ENCODE measurements around the gene RPUSD2.
"Not testable (repeated sequence)": the region's sequence is repeated elsewhere in the genome, so short reads cannot be mapped to it uniquely, and the experiment has no call there.

Gene RPUSD2

GRCh38 chr15:40565333-40566238 lies 3.5 kb upstream of the RPUSD2 start:
- Histone ChIP-seq H3K4me1 (ENCODE audit: control insufficient read depth, insufficient read depth, low read length, poor library complexity, severe bottlenecking) (peaks cover 12% of the 10 kb centered on the region), H3K36me3 (ENCODE audit: control insufficient read depth, insufficient read depth, low read length) (no peaks in the 10 kb centered on the region), H3K27ac (ENCODE audit: insufficient read depth, low read length, poor library complexity, severe bottlenecking) (peak overlapping the region; percentile 88), H3K4me3 (ENCODE audit: insufficient read depth, low read depth, low read length, poor library complexity, severe bottlenecking) (peak overlapping the region; percentile 76), H3K9me3 (ENCODE audit: control insufficient read depth, low read length) (no peaks in the 10 kb centered on the region), H3K27me3 (replicated peaks; ENCODE audit: control insufficient read depth, insufficient read depth, low read length, poor library complexity, severe bottlenecking) (no peaks in the 10 kb centered on the region)
- DNase-seq, result no peak

- peaks cover 7% of the 10 kb centered on the region for H3K36me3 ChIP-seq (ENCODE audit: control insufficient read depth, insufficient read depth, low read length)
- H3K4me1 ChIP-seq (ENCODE audit: control insufficient read depth, insufficient read depth, low read length, poor library complexity, severe bottlenecking), result peaks cover 12% of the 10 kb centered on the region
- no peaks in the 10 kb centered on the region for H3K9me3 ChIP-seq (ENCODE audit: control insufficient read depth, low read length)
- no peak for DNase-seq
- H3K27me3 ChIP-seq (replicated peaks; ENCODE audit: control insufficient read depth, insufficient read depth, low read length, poor library complexity, severe bottlenecking), result no peaks in the 10 kb centered on the region
- H3K27ac ChIP-seq (ENCODE audit: insufficient read depth, low read length, poor library complexity, severe bottlenecking), result no peak overlapping the region
- H3K4me3 ChIP-seq (ENCODE audit: insufficient read depth, low read depth, low read length, poor library complexity, severe bottlenecking), result no peak overlapping the region
Observed at GRCh38 chr15:40567111-40567510, 2.0 kb upstream of the RPUSD2 start.

- no peak overlapping the region for H3K27ac ChIP-seq (ENCODE audit: insufficient read depth, low read length, poor library complexity, severe bottlenecking)
- H3K4me3 ChIP-seq (ENCODE audit: insufficient read depth, low read depth, low read length, poor library complexity, severe bottlenecking), result no peak overlapping the region
- no peak for DNase-seq
- H3K36me3 ChIP-seq (ENCODE audit: control insufficient read depth, insufficient read depth, low read length), result peaks cover 23% of the 10 kb centered on the region
- peaks cover 4% of the 10 kb centered on the region for H3K4me1 ChIP-seq (ENCODE audit: control insufficient read depth, insufficient read depth, low read length, poor library complexity, severe bottlenecking)
- H3K27me3 ChIP-seq (replicated peaks; ENCODE audit: control insufficient read depth, insufficient read depth, low read length, poor library complexity, severe bottlenecking), result no peaks in the 10 kb centered on the region
- no peaks in the 10 kb centered on the region for H3K9me3 ChIP-seq (ENCODE audit: control insufficient read depth, low read length)
Observed at GRCh38 chr15:40575113-40575512, 6.0 kb downstream of the RPUSD2 start.

GRCh38 chr15:40576914-40577313 lies 7.8 kb downstream of the RPUSD2 start:
- H3K27ac ChIP-seq (ENCODE audit: insufficient read depth, low read length, poor library complexity, severe bottlenecking); H3K9me3 ChIP-seq (ENCODE audit: control insufficient read depth, low read length); H3K4me1 ChIP-seq (ENCODE audit: control insufficient read depth, insufficient read depth, low read length, poor library complexity, severe bottlenecking); H3K27me3 ChIP-seq (replicated peaks; ENCODE audit: control insufficient read depth, insufficient read depth, low read length, poor library complexity, severe bottlenecking); H3K4me3 ChIP-seq (ENCODE audit: insufficient read depth, low read depth, low read length, poor library complexity, severe bottlenecking); DNase-seq: not testable (repeated sequence)
- H3K36me3 ChIP-seq (ENCODE audit: control insufficient read depth, insufficient read depth, low read length), result peaks cover 17% of the 10 kb centered on the region

GRCh38 chr15:40578892-40579291 lies 9.8 kb downstream of the RPUSD2 start:
- no peak overlapping the region for H3K4me3 ChIP-seq (ENCODE audit: insufficient read depth, low read depth, low read length, poor library complexity, severe bottlenecking)
- no peak for DNase-seq
- no peaks in the 10 kb centered on the region for H3K9me3 ChIP-seq (ENCODE audit: control insufficient read depth, low read length)
- H3K36me3 ChIP-seq (ENCODE audit: control insufficient read depth, insufficient read depth, low read length), result peaks cover 8% of the 10 kb centered on the region
- H3K27ac ChIP-seq (ENCODE audit: insufficient read depth, low read length, poor library complexity, severe bottlenecking), result no peak overlapping the region
- no peaks in the 10 kb centered on the region for H3K27me3 ChIP-seq (replicated peaks; ENCODE audit: control insufficient read depth, insufficient read depth, low read length, poor library complexity, severe bottlenecking)
- no peaks in the 10 kb centered on the region for H3K4me1 ChIP-seq (ENCODE audit: control insufficient read depth, insufficient read depth, low read length, poor library complexity, severe bottlenecking)

- not testable (repeated sequence) for H3K27ac ChIP-seq (ENCODE audit: insufficient read depth, low read length, poor library complexity, severe bottlenecking); H3K4me3 ChIP-seq (ENCODE audit: insufficient read depth, low read depth, low read length, poor library complexity, severe bottlenecking); H3K4me1 ChIP-seq (ENCODE audit: control insufficient read depth, insufficient read depth, low read length, poor library complexity, severe bottlenecking); H3K27me3 ChIP-seq (replicated peaks; ENCODE audit: control insufficient read depth, insufficient read depth, low read length, poor library complexity, severe bottlenecking); DNase-seq; H3K36me3 ChIP-seq (ENCODE audit: control insufficient read depth, insufficient read depth, low read length); H3K9me3 ChIP-seq (ENCODE audit: control insufficient read depth, low read length)
Observed at GRCh38 chr15:40581796-40582195, 12.7 kb downstream of the RPUSD2 start.

- H3K4me3 ChIP-seq (ENCODE audit: insufficient read depth, low read depth, low read length, poor library complexity, severe bottlenecking), result no peak overlapping the region
- no peak overlapping the region for H3K27ac ChIP-seq (ENCODE audit: insufficient read depth, low read length, poor library complexity, severe bottlenecking)
- no peaks in the 10 kb centered on the region for H3K4me1 ChIP-seq (ENCODE audit: control insufficient read depth, insufficient read depth, low read length, poor library complexity, severe bottlenecking)
- no peaks in the 10 kb centered on the region for H3K36me3 ChIP-seq (ENCODE audit: control insufficient read depth, insufficient read depth, low read length)
- H3K27me3 ChIP-seq (replicated peaks; ENCODE audit: control insufficient read depth, insufficient read depth, low read length, poor library complexity, severe bottlenecking), result no peaks in the 10 kb centered on the region
- H3K9me3 ChIP-seq (ENCODE audit: control insufficient read depth, low read length), result no peaks in the 10 kb centered on the region
- DNase-seq, result no peak
Observed at GRCh38 chr15:40582726-40583246, 13.7 kb downstream of the RPUSD2 start.

- Histone ChIP-seq H3K36me3 (ENCODE audit: control insufficient read depth, insufficient read depth, low read length) (no peaks in the 10 kb centered on the region), H3K27me3 (replicated peaks; ENCODE audit: control insufficient read depth, insufficient read depth, low read length, poor library complexity, severe bottlenecking) (no peaks in the 10 kb centered on the region), H3K4me1 (ENCODE audit: control insufficient read depth, insufficient read depth, low read length, poor library complexity, severe bottlenecking) (no peaks in the 10 kb centered on the region), H3K9me3 (ENCODE audit: control insufficient read depth, low read length) (no peaks in the 10 kb centered on the region), H3K27ac (ENCODE audit: insufficient read depth, low read length, poor library complexity, severe bottlenecking) (no peak overlapping the region), H3K4me3 (ENCODE audit: insufficient read depth, low read depth, low read length, poor library complexity, severe bottlenecking) (no peak overlapping the region)
- DNase-seq, result no peak
Observed at GRCh38 chr15:40584191-40584590, 15.1 kb downstream of the RPUSD2 start.

GRCh38 chr15:40590667-40591050 lies 21.6 kb downstream of the RPUSD2 start:
- H3K27me3 ChIP-seq (replicated peaks; ENCODE audit: control insufficient read depth, insufficient read depth, low read length, poor library complexity, severe bottlenecking), result no peaks in the 10 kb centered on the region
- DNase-seq, result no peak
- H3K4me3 ChIP-seq (ENCODE audit: insufficient read depth, low read depth, low read length, poor library complexity, severe bottlenecking), result peak overlapping the region; percentile 67

GRCh38 chr15:40591389-40591788 lies 22.3 kb downstream of the RPUSD2 start:
- no peak overlapping the region for H3K4me3 ChIP-seq (ENCODE audit: insufficient read depth, low read depth, low read length, poor library complexity, severe bottlenecking)
- H3K36me3 ChIP-seq (ENCODE audit: control insufficient read depth, insufficient read depth, low read length), result no peaks in the 10 kb centered on the region
- H3K27me3 ChIP-seq (replicated peaks; ENCODE audit: control insufficient read depth, insufficient read depth, low read length, poor library complexity, severe bottlenecking), result no peaks in the 10 kb centered on the region
- no peak overlapping the region for H3K27ac ChIP-seq (ENCODE audit: insufficient read depth, low read length, poor library complexity, severe bottlenecking)
- no peaks in the 10 kb centered on the region for H3K4me1 ChIP-seq (ENCODE audit: control insufficient read depth, insufficient read depth, low read length, poor library complexity, severe bottlenecking)
- no peak for DNase-seq
- no peaks in the 10 kb centered on the region for H3K9me3 ChIP-seq (ENCODE audit: control insufficient read depth, low read length)

More at GRCh38 chr15:40590667-40591050, 21.6 kb downstream of the RPUSD2 start:
- no peak overlapping the region for H3K27ac ChIP-seq (ENCODE audit: insufficient read depth, low read length, poor library complexity, severe bottlenecking)
- H3K36me3 ChIP-seq (ENCODE audit: control insufficient read depth, insufficient read depth, low read length), result no peaks in the 10 kb centered on the region
- no peaks in the 10 kb centered on the region for H3K4me1 ChIP-seq (ENCODE audit: control insufficient read depth, insufficient read depth, low read length, poor library complexity, severe bottlenecking)
- H3K9me3 ChIP-seq (ENCODE audit: control insufficient read depth, low read length), result no peaks in the 10 kb centered on the region
